GM12891 (cell line): ENCODE results near the gene CCDC92.

ENCODE experiments used
- POLR2A ChIP-seq: IDR thresholded peaks from 2 replicates; pipeline ENCODE4 v1.6.1; 2011; ENCODE audit warnings: low read depth, low read length, control low read depth
- POLR2AphosphoS5 ChIP-seq: IDR thresholded peaks from 2 replicates; pipeline ENCODE4 v1.6.1; 2011; ENCODE audit warnings: low read depth, low read length, control low read depth
- POU2F2 ChIP-seq: IDR thresholded peaks from 2 replicates; pipeline ENCODE4 v1.6.1; 2011; ENCODE audit warnings: low read depth, mild to moderate bottlenecking, control low read depth, low read length, moderate library complexity
- SPI1 ChIP-seq: IDR thresholded peaks from 2 replicates; pipeline ENCODE4 v1.6.1; 2011; ENCODE audit warnings: low read depth, low read length, control low read depth
- TAF1 ChIP-seq: IDR thresholded peaks from 2 replicates; pipeline ENCODE4 v1.6.1; 2011; ENCODE audit warnings: low read depth, low read length, control low read depth

GRCh38 chr12:123896767-123897166 lies 75.9 kb downstream of the CCDC92 start:
- TF ChIP-seq POLR2AphosphoS5 (no peak), POLR2A (no peak), TAF1 (no peak), POU2F2 (no peak), SPI1 (no peak)
